ENCODE data around the gene PRRC2B. TPM values are rescaled to one million over a fixed set of nuclear protein-coding genes. Genes with fewer than 3 reads are reported as not detected.
"Not testable (repeated sequence)": the region's sequence is repeated elsewhere in the genome, so short reads cannot be mapped to it uniquely, and the experiment has no call there.

Gene PRRC2B
- total RNA-seq, 4 donors from 2014 or later: 80.7 to 126 (median 100) TPM

DNA sequence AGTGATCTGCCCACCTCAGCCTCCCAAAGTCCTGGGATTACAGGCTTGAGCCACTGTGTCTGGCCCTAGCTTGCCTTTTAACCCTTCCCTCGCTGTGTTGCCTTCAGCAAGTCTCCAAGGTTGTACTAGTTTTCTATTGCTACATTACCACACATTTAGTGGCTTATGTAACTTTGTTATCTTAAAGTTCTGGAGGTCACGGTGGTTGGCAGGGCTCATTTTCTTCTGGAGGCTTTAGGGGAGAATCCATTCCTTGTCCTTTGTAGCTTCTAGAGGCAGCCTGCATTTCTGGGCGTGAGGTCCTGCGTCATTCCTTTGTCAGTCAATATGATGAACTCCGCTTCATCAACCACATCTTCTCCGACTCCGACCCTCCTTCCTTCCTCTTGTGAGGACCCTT is 2.9 kb upstream of the PRRC2B start:
- TF ChIP-seq, protein P1, sequence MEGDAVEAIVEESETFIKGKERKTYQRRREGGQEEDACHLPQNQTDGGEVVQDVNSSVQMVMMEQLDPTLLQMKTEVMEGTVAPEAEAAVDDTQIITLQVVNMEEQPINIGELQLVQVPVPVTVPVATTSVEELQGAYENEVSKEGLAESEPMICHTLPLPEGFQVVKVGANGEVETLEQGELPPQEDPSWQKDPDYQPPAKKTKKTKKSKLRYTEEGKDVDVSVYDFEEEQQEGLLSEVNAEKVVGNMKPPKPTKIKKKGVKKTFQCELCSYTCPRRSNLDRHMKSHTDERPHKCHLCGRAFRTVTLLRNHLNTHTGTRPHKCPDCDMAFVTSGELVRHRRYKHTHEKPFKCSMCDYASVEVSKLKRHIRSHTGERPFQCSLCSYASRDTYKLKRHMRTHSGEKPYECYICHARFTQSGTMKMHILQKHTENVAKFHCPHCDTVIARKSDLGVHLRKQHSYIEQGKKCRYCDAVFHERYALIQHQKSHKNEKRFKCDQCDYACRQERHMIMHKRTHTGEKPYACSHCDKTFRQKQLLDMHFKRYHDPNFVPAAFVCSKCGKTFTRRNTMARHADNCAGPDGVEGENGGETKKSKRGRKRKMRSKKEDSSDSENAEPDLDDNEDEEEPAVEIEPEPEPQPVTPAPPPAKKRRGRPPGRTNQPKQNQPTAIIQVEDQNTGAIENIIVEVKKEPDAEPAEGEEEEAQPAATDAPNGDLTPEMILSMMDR (IDR thresholded peaks at IDR 0.05): no peak

DNA sequence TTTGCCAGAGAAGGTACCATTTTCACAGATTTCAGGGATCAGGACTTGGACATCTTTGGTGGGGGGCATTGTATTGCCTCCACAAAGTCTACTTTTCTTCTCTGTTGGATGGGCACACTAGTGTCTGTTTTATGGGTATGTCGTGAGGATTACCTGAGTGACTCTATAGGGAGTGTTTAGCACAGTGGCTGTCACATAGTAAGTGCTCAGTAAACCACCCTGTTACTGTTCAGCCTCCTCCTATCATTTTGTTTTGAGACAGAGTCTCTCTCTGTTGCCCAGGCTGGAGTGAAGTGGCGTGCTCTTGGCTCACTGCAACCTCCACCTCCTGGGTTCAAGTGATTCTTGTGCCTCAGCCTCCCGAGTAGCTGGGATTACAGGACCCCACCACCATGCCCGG is 2.4 kb upstream of the PRRC2B start:
- DNase-seq (ENCODE audit: low spot score) (no peak), ATAC-seq (ENCODE audit: low FRiP score) (no peak)
- TF ChIP-seq, protein P1 (IDR thresholded peaks at IDR 0.05): no peak

More for the DNA sequence above, 2.9 kb upstream of the PRRC2B start:
- no peak for ATAC-seq (ENCODE audit: low FRiP score)
- no peak for DNase-seq (ENCODE audit: low spot score)

DNA sequence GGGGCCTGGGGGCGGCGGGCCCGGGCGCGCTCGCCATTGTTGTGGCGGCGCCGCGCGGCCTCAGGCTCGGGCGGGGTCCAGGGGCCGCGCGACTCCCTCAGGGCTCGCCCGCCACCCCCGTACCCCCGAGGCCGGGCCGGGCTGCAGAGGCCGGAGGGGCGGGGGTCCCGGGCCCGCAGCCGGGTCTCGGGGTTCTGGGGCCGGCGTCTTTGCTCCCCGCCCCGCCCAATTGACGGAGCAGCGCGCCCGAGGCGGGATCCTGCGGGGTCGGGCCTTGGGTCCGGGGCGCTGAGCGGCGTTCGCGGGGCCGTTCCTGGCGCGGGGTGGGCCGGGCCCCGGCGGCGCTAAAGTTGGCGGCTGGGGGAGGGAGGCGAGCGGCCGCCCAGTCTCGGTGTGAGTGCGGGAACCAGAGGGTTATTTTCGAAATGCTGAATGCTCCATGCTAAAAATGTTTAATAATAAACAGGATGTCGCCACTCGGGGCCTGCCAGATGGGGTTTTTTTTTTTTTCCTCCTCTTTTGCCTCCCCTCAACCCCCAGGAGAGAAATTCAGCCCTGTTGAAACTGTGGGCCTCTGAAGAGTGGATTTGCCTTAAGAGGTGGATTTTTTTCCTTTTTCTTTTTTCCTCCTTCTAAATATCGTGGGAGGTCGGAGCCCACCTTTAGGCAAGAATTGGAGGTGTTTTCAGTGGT is 724 bp downstream of the PRRC2B start:
- DNase-seq (ENCODE audit: low spot score) (no peak), ATAC-seq (ENCODE audit: low FRiP score) (peak; percentile 36)
- TF ChIP-seq, protein P1 (IDR thresholded peaks at IDR 0.05): no peak

DNA sequence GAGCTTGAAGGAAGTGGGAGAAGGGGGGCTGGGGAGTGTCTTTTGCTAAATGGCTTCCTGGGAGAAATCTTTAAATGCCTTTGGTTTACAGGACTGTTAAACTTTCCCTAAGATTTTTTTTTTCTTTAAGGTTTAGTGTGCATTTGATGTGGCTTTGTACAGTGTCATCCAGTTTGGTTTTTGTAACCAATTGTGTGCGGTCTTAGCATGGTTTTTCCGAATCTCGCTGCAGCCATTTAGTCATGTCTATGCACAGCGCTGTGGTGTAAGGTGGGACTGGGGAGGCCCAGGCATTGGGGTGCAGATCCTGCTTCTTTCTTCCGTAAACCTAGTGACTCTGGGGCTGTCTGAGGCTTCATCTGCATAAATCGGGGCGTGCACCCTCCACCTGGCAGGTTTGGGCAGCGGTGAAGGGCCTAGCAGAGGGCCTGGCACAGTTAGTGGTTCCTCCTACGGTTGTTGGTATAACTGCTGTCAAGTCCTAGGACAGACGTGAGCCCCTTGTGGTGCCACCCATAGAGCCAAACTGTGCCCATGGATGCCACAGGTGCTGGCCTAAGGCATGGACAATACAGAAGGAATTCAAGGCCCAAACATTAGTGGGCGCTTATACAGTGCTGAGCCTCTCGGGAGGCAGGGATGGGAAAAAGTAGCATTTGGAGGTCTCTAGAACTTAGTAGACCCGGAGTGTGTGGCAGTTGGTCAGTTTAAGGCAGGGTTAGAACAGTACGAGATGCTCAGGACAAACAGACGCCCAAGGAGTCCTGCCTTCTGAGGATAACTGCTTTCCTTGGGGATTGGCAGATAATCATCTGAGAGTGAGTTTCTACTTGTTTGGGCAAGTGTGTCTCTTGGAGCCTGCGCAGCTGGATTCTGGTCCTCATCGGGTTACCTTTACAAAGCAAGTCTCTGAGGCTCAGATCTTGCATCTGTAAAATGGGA is 1.5 kb downstream of the PRRC2B start:
- no peak for ATAC-seq (ENCODE audit: low FRiP score)
- DNase-seq (ENCODE audit: low spot score): no peak

DNA sequence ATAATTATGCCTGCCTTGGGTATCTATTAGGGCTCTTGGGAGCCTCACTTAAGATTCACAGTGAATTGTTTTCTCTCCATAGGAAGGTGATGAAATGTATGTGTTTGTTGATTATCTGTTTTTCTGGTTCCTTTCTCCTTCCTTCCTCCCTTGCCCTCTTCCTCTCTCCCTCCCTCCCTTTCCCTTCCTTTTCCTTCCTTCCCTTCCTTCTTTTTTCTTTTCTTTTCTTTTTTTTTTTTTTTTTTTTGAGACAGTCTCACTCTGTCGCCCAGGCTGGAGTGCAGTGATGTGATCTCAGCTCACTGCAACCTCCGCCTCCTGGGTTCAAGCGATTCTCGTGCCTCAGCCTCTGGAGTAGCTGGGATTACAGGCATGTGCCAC is 2.2 kb downstream of the PRRC2B start:
- not testable (repeated sequence) for ATAC-seq (ENCODE audit: low FRiP score); DNase-seq (ENCODE audit: low spot score)

More for the DNA sequence above, 1.5 kb downstream of the PRRC2B start:
- TF ChIP-seq, protein P1 (IDR thresholded peaks at IDR 0.05): no peak

DNA sequence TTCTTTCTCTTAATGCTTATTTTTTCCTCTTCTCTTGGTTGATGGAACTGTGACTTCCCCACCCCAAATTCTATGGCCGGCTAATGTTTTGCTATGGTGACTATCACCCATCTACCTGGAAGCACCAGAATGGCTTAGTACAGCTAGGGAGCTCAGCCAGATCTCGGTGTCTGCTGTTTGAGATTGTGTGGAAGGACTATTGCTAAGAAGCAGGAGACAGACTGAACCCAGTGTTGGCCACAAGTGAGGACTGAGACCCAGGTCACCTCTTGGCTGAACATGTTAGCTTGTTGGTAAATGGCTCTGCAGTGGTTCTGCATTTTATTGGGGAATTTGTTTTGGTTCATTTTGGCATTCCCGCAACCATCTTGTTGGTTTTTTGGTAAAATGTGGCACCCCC is 2.7 kb downstream of the PRRC2B start:
- no peak for DNase-seq (ENCODE audit: low spot score)
- no peak for ATAC-seq (ENCODE audit: low FRiP score)
- TF ChIP-seq, protein P1 (IDR thresholded peaks at IDR 0.05): no peak

DNA sequence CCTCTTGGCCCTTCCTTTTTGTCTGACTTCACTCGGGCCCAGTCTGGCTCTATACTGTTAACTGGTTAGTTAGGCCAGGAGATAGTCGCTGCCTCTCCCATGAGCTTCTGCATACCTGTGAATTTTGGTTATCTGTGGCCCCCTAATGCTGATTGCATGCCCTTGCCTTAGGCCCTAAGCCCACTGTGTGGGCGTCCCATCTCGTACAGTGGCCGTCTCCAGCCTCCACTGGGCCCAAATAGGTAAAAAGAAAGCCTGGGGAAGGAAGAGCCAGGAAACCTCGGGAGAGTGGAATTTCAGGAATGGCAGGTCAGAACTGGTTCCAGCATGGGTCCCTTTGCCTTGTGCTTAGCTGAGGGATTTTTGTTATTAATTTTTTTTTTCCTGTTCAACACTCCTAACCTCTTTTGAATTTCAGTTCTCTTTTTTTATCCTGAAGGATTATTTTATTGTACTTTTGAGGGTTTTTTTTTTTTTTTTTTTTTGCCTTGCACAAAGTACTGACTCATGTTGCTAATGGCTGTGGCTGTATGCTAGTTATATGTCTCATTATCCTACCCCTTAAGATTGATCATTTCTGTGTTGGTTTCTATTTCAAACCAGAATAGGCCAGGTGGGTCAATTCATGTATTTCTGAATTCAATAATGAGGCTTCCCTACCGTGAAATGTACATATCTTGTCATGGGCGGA is 3.4 kb downstream of the PRRC2B start:
- ATAC-seq (ENCODE audit: low FRiP score): no peak
- DNase-seq (ENCODE audit: low spot score): no peak
- TF ChIP-seq, protein P1 (IDR thresholded peaks at IDR 0.05): no peak

All from omental fat pad (tissue), 4 donors.